IMR-90 (cell line): Measurements from ENCODE around the gene NUP93. TPM values are rescaled to one million over a fixed set of nuclear protein-coding genes. Genes with fewer than 3 reads are reported as not detected.

Experiments used
- ATAC-seq: fragments of 200-7000 bp; cut with Tn5 transposase; 2 replicates; pipeline ENCODE4 v1.9.1; 2020; ENCODE audit warnings: low read depth, mild to moderate bottlenecking, moderate library complexity
- BruUV-seq: library from RNA; stranded (reverse); fragments of 400-500 nt; replicated peaks from 2 replicates; lab custom pipeline; 2021; lab: Mats Ljungman, UMichigan
- CTCF ChIA-PET: fragments of 300-600 bp; formaldehyde crosslinking; extraction: SDS; loops from one replicate; lab custom pipeline; 2021; ENCODE audit warnings: antibody characterized with exemption; lab: Yijun Ruan, JAX
- POLR2A ChIA-PET: fragments of 300-600 bp; sonication (Branson Sonifier 250); formaldehyde crosslinking; loops from one replicate; lab custom pipeline; 2022; ENCODE audit warnings: antibody characterized with exemption; ENCODE audit not compliant: unreplicated experiment; lab: Charles Lee
- DNase-seq: peaks from one replicate; pipeline ENCODE4 v3.0.0; 2013
- H2AFZ ChIP-seq: replicated peaks from 2 replicates; pipeline ENCODE3; 2013; ENCODE audit warnings: low read length, mild to moderate bottlenecking; ENCODE audit not compliant: poor library complexity
- H2AK5ac ChIP-seq: 2 replicates; pipeline ENCODE4 v1.6.1; 2013; ENCODE audit warnings: low read depth, low read length, inconsistent platforms
- H2AK9ac ChIP-seq: replicated peaks from 2 replicates; pipeline ENCODE3; 2013; ENCODE audit warnings: mild to moderate bottlenecking, low read depth, low read length, moderate library complexity; ENCODE audit not compliant: poor library complexity
- H2BK120ac ChIP-seq: 2 replicates; pipeline ENCODE4 v1.6.1; 2013; ENCODE audit warnings: low read depth, low read length, inconsistent platforms
- H2BK15ac ChIP-seq: 3 replicates; pipeline ENCODE4 v1.6.1; 2013; ENCODE audit warnings: low read depth, low read length, inconsistent platforms
- H2BK20ac ChIP-seq: 2 replicates; pipeline ENCODE4 v1.6.1; 2013; ENCODE audit warnings: low read depth, mild to moderate bottlenecking, inconsistent platforms, low read length, moderate library complexity
- H2BK5ac ChIP-seq: 2 replicates; pipeline ENCODE4 v1.6.1; 2013; ENCODE audit warnings: mild to moderate bottlenecking, low read depth, low read length, inconsistent platforms; ENCODE audit not compliant: poor library complexity, severe bottlenecking
- H3K14ac ChIP-seq: replicated peaks from 2 replicates; pipeline ENCODE4 v1.6.1; 2013; ENCODE audit warnings: low read depth, low read length, inconsistent platforms
- H3K18ac ChIP-seq: 2 replicates; pipeline ENCODE4 v1.6.1; 2013; ENCODE audit warnings: low read depth, low read length, control low read depth
- H3K23ac ChIP-seq: 2 replicates; pipeline ENCODE4 v1.6.1; 2013; ENCODE audit warnings: low read depth, low read length, inconsistent platforms
- H3K27ac ChIP-seq: 2 replicates; pipeline ENCODE4 v1.5.1; 2013; ENCODE audit warnings: mild to moderate bottlenecking, control low read depth, low read length; ENCODE audit not compliant: insufficient read depth
- H3K27me3 ChIP-seq: 2 replicates; pipeline ENCODE4 v1.6.1; 2013; ENCODE audit warnings: low read length; ENCODE audit not compliant: control insufficient read depth, insufficient read depth
- H3K36me3 ChIP-seq: 2 replicates; pipeline ENCODE4 v1.6.1; 2013; ENCODE audit warnings: low read length, mixed read lengths; ENCODE audit not compliant: control insufficient read depth, insufficient read depth
- H3K4ac ChIP-seq: 2 replicates; pipeline ENCODE4 v1.6.1; 2013; ENCODE audit warnings: low read depth, low read length, inconsistent platforms
- H3K4me1 ChIP-seq: 2 replicates; pipeline ENCODE4 v1.6.1; 2013; ENCODE audit warnings: low read length, mixed read lengths; ENCODE audit not compliant: control insufficient read depth, insufficient read depth
- H3K4me2 ChIP-seq: 2 replicates; pipeline ENCODE4 v1.6.1; 2013; ENCODE audit warnings: low read depth, mild to moderate bottlenecking, control low read depth, low read length, moderate library complexity
- H3K4me3 ChIP-seq: 2 replicates; pipeline ENCODE4 v1.5.1; 2013; ENCODE audit warnings: low read depth, mild to moderate bottlenecking, control low read depth, low read length, moderate library complexity; ENCODE audit not compliant: insufficient read depth
- H3K56ac ChIP-seq: 2 replicates; pipeline ENCODE4 v1.6.1; 2013; ENCODE audit warnings: low read length, inconsistent platforms; ENCODE audit not compliant: insufficient read depth; ENCODE audit errors: extremely low read depth
- H3K79me1 ChIP-seq, 2 experiments: 2 replicates each; pipeline ENCODE4 v1.6.1; 2013; ENCODE audit warnings: low read length in 2 of 2, inconsistent platforms in 1 of 2, low read depth in 1 of 2
- H3K9ac ChIP-seq: 2 replicates; pipeline ENCODE4 v1.6.1; 2013; ENCODE audit warnings: low read depth, low read length, control low read depth
- H3K9me1 ChIP-seq: 2 replicates; pipeline ENCODE4 v1.6.1; 2013; ENCODE audit warnings: low read length, inconsistent platforms; ENCODE audit not compliant: insufficient read depth
- H3K9me3 ChIP-seq: 2 replicates; pipeline ENCODE4 v1.6.1; 2013; ENCODE audit warnings: low read length; ENCODE audit not compliant: control insufficient read depth, insufficient read depth
- H4K20me1 ChIP-seq: 2 replicates; pipeline ENCODE4 v1.6.1; 2013; ENCODE audit warnings: low read length, inconsistent platforms; ENCODE audit not compliant: insufficient read depth
- H4K5ac ChIP-seq: 2 replicates; pipeline ENCODE4 v1.6.1; 2013; ENCODE audit warnings: mild to moderate bottlenecking, low read depth, low read length, control low read depth
- H4K8ac ChIP-seq, 2 experiments: 2 replicates each; pipeline ENCODE4 v1.6.1; 2013; ENCODE audit warnings: low read depth in 2 of 2, low read length in 2 of 2, control low read depth in 1 of 2, inconsistent platforms in 1 of 2
- H4K91ac ChIP-seq: 2 replicates; pipeline ENCODE4 v1.6.1; 2013; ENCODE audit warnings: low read depth, low read length, inconsistent platforms; ENCODE audit not compliant: insufficient read depth
- CEBPB ChIP-seq: IDR thresholded peaks from 2 replicates; pipeline ENCODE4 v1.6.1; 2012; ENCODE audit warnings: low read depth, low read length, improper control_type of control experiment
- FOS ChIP-seq: fragments of 150-350 bp; IDR thresholded peaks from 2 replicates; pipeline ENCODE4 v1.6.1; 2016; ENCODE audit warnings: low read depth, low read length
- MAFK ChIP-seq: IDR thresholded peaks from 2 replicates; pipeline ENCODE4 v1.6.1; 2012; ENCODE audit warnings: low read depth, low read length, improper control_type of control experiment
- MAZ ChIP-seq: IDR thresholded peaks from 2 replicates; pipeline ENCODE4 v1.6.1; 2012; ENCODE audit warnings: low read depth, mild to moderate bottlenecking, low read length, improper control_type of control experiment, moderate library complexity, borderline replicate concordance
- MXI1 ChIP-seq: IDR thresholded peaks from 2 replicates; pipeline ENCODE4 v1.6.1; 2012; ENCODE audit warnings: low read depth, mild to moderate bottlenecking, low read length, moderate library complexity, borderline replicate concordance
- NFE2L2 ChIP-seq: fragments of 150-350 bp; IDR thresholded peaks from 2 replicates; pipeline ENCODE4 v1.6.1; 2016; ENCODE audit warnings: low read depth, mild to moderate bottlenecking, low read length
- POLR2A ChIP-seq: IDR thresholded peaks from 2 replicates; pipeline ENCODE4 v1.6.1; 2012; ENCODE audit warnings: mild to moderate bottlenecking, low read depth, low read length
- RAD21 ChIP-seq: IDR thresholded peaks from 2 replicates; pipeline ENCODE4 v1.6.1; 2012; ENCODE audit warnings: low read length, improper control_type of control experiment
- RCOR1 ChIP-seq: IDR thresholded peaks from 2 replicates; pipeline ENCODE4 v1.6.1; 2012; ENCODE audit warnings: mild to moderate bottlenecking, low read length, improper control_type of control experiment; ENCODE audit not compliant: insufficient replicate concordance
- RFX5 ChIP-seq: IDR thresholded peaks from 2 replicates; pipeline ENCODE4 v1.8.0; 2012; ENCODE audit warnings: low read depth, mild to moderate bottlenecking, low read length, moderate library complexity
- WGBS, 2 experiments: methylation state at CpG; one replicate each; pipeline versions ENCODE4 v1.1.5 to v1.1.7; 2013; ENCODE audit warnings: missing lambda C conversion rate in 2 of 2; ENCODE audit not compliant: insufficient read length in 1 of 2; ENCODE audit errors: extremely low coverage in 2 of 2; 5-methylcytosine and 5-hydroxymethylcytosine counted together
- dilution Hi-C: fragments of 300-500 bp; cut with HindIII; formaldehyde crosslinking; loops from one replicate; pipeline ENCODE4 v1.14.3; 2018; ENCODE audit warnings: low sequenced_read_pairs; ENCODE audit not compliant: unreplicated experiment
- in situ Hi-C: fragments of 300-500 bp; cut with MboI; formaldehyde crosslinking; loops from 3 replicates; pipeline ENCODE4 v1.14.3; 2019; ENCODE audit warnings: low sequenced_read_pairs, inconsistent platforms, mixed read lengths
- intact Hi-C: fragments of 100-400 bp; cut with micrococcal nuclease; formaldehyde crosslinking; loops from 2 replicates; pipeline ENCODE4 v1.10.0; 2022
- polyA plus RNA-seq, 3 experiments: library from polyadenylated mRNA; depleted of rRNA; stranded (reverse); fragments of >200 nt; gene quantifications; 2 replicates each; pipeline ENCODE4 v1.2.3, GENCODE V29; 2012; ENCODE audit warnings: low replicate concordance in 1 of 3
- total RNA-seq: library from RNA; depleted of rRNA; stranded (reverse); fragments of >200 nt; gene quantifications from 2 replicates; pipeline ENCODE4 v1.2.3, GENCODE V29; 2012
- TF ChIP-seq, protein P1 (sequence below): fragments of 150-350 bp; IDR thresholded peaks from 2 replicates; pipeline ENCODE4 v1.6.1; 2016; ENCODE audit warnings: low read depth, mild to moderate bottlenecking, low read length, moderate library complexity, borderline replicate concordance
- TF ChIP-seq, protein P2 (sequence below): fragments of 150-350 bp; IDR thresholded peaks from 2 replicates; pipeline ENCODE4 v1.6.1; 2017; ENCODE audit warnings: mild to moderate bottlenecking, antibody characterized with exemption, low read length, low read depth

The NUP93 gene
- total and polyA plus RNA-seq, 2 of the 4 experiments (the other 2 are of a cell fraction), result 54.6 to 72.6 TPM

DNA sequence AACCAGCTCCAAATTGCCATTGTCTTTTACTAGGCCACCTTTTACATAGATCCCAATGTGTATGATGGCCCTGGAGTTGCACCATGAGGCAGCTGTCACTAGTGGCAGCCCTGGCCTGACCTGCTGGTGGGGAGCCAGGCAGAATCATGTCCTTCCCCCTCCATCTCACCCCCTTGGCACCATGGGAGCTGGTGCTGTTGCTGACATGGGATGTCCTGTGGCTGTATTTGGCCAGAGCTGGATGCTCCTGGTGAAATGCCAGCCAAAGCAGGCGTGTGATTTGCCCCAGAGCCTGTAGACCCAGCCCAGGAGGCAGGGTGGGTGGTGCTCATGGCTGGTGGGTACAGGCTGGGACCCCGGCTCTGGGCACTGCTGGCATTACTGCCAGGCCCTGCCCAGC, 153.7 kb downstream of the NUP93 start:
- intact Hi-C loops, result no loop called here
- H2AK9ac ChIP-seq, result no peak overlapping the region
- H3K79me1 ChIP-seq, result no peaks in the 10 kb centered on the region
- in situ Hi-C loops, result no loop called here
- H3K27ac ChIP-seq, result no peak overlapping the region
- no peak for ATAC-seq
- BruUV-seq, result no TSS peak
- H3K18ac ChIP-seq, result no peak overlapping the region
- H3K27me3 ChIP-seq, result peaks cover 21% of the 10 kb centered on the region; the same call in 1 of the 2 replicates
- H3K56ac ChIP-seq, result no peak overlapping the region
- H3K4me2 ChIP-seq, result no peak overlapping the region
- no peak overlapping the region for H4K5ac ChIP-seq
- no peak overlapping the region for H3K9ac ChIP-seq
- POLR2A ChIA-PET, result no interaction called here
- no peaks in the 10 kb centered on the region for H4K20me1 ChIP-seq
- no peaks in the 10 kb centered on the region for H3K36me3 ChIP-seq
- H3K4ac ChIP-seq, result no peak overlapping the region
- dilution Hi-C loops, result no loop called here
- no peaks in the 10 kb centered on the region for H3K9me1 ChIP-seq
- no peak overlapping the region for H2BK15ac ChIP-seq
- no peak overlapping the region for H2BK20ac ChIP-seq
- no peaks in the 10 kb centered on the region for H3K4me1 ChIP-seq
- no peak overlapping the region for H2BK120ac ChIP-seq
- H3K9me3 ChIP-seq, result no peaks in the 10 kb centered on the region
- H2BK5ac ChIP-seq, result no peak overlapping the region
- no peak overlapping the region for H4K91ac ChIP-seq
- H3K23ac ChIP-seq, result no peak overlapping the region
- H4K8ac ChIP-seq, result no peak overlapping the region
- CTCF ChIA-PET, result no interaction called here
- no CpG with 5 or more reads among the region's 2 CpGs for WGBS, 2 experiments
- H3K4me3 ChIP-seq, result no peak overlapping the region
- no peak overlapping the region for H3K14ac ChIP-seq
- no peak for DNase-seq
- no peak overlapping the region for H2AFZ ChIP-seq
- H2AK5ac ChIP-seq, result no peak overlapping the region
- TF ChIP-seq, protein P1, sequence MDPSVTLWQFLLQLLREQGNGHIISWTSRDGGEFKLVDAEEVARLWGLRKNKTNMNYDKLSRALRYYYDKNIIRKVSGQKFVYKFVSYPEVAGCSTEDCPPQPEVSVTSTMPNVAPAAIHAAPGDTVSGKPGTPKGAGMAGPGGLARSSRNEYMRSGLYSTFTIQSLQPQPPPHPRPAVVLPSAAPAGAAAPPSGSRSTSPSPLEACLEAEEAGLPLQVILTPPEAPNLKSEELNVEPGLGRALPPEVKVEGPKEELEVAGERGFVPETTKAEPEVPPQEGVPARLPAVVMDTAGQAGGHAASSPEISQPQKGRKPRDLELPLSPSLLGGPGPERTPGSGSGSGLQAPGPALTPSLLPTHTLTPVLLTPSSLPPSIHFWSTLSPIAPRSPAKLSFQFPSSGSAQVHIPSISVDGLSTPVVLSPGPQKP, result no peak
- TF ChIP-seq, protein P2, sequence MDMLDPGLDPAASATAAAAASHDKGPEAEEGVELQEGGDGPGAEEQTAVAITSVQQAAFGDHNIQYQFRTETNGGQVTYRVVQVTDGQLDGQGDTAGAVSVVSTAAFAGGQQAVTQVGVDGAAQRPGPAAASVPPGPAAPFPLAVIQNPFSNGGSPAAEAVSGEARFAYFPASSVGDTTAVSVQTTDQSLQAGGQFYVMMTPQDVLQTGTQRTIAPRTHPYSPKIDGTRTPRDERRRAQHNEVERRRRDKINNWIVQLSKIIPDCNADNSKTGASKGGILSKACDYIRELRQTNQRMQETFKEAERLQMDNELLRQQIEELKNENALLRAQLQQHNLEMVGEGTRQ, result no peak
- TF ChIP-seq MAZ, result no peak
- TF ChIP-seq RFX5, result no peak
- TF ChIP-seq MAFK, result no peak
- no peak for TF ChIP-seq CEBPB
- no peak for TF ChIP-seq FOS
- TF ChIP-seq RAD21, result no peak
- no peak for TF ChIP-seq MXI1
- TF ChIP-seq RCOR1, result no peak
- no peak for TF ChIP-seq NFE2L2
- no peak for TF ChIP-seq POLR2A
